ENCODE data around the gene RGS3. TPM values are rescaled to one million over a fixed set of nuclear protein-coding genes. Genes with fewer than 3 reads are reported as not detected.
A peak's percentile ranks its signal among the peaks of the same experiment; 100 is the strongest.

The RGS3 gene
- total and polyA plus RNA-seq, 2 donors (not counting 3 experiments of a cell fraction or from before 2014, with no cell fraction given): 356 to 416 TPM

DNA sequence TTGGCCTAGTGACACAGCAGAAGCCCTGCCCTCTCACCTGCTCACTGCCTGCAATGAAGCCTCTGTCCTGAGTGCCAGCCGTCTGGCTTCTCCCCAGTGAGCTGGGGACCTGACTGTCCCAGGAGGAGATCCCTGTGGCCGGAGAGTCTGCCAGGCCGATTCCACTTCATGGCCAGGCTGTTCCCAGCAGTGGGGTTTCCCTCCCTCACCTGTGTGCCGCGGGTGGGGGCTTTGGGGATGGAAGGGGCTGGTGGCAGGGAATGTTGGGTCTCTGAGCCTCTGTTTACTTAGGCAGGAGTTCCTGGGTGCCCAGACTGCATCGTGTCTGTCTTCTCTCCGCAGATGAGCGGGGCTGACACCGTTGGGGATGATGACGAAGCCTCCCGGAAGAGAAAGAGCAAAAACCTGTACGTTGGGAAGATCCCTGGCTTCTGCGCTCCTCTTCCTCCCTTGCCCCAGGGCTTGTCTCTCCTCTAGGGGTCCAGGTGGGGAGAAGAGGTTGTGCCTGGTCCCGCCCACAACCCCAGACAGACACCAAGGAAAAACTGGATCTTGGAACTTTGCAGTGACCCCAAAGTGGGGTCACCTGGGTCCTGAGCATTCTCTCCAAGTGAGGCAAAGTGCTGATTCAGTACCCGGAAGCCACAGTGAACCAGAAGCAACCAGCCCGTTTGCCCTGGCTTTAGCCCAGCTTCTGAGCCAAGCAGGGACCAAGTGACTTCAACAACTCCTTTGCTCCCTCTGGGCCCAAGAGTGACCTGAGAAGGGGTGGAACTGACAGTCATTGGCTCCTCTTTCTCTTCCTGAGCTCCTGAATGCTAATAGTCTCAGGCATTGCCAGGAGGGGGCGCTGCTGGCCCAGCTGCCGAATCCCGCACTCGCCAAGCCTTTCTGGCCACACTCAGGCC lies 127.7 kb downstream of the RGS3 start:
- H3K9me3 ChIP-seq (replicated peaks; ENCODE audit: control insufficient read depth, insufficient read depth, low read length): no peaks in the 10 kb centered on the region
- CTCF ChIA-PET: interaction anchor here (0.5 to 18.1 kb wide), 55 partner anchors 9 to 370 kb away, joined by 3 to 1173 read pairs (median 5); partner anchors contain the start of genes ALAD, C9orf43, CDC26 and FKBP15
- intact Hi-C loops (cut with micrococcal nuclease) (loop anchor here (1.0 to 2.0 kb wide), 2 partner anchors 64 to 316 kb away; partner anchors contain the start of genes CDC26 and PRPF4), dilution Hi-C loops (cut with MboI; ENCODE audit: extremely low pct_ligation_motif_present, low sequenced_read_pairs) (loop anchor here (10.0 kb wide), 1 partner anchor 64 kb away; no protein-coding TSS in a partner anchor)
- no peaks in the 10 kb centered on the region for H3K27me3 ChIP-seq (ENCODE audit: control insufficient read depth in 2 of 2, insufficient read depth in 2 of 2, low read length in 2 of 2)
- peaks cover 12 to 15% of the 10 kb centered on the region in 2 experiments for H3K36me3 ChIP-seq (ENCODE audit: control insufficient read depth in 2 of 2, extremely low read depth in 1 of 2, insufficient read depth in 2 of 2, low read length in 2 of 2)
- H3K4me2 ChIP-seq (ENCODE audit: insufficient read depth, low read length): no peak overlapping the region
- no peak overlapping the region for H3K9ac ChIP-seq (replicated peaks; ENCODE audit: extremely low read depth, insufficient read depth, low read length)
- BruUV-seq (replicated peaks): no TSS peak
- no peak overlapping the region for H2AFZ ChIP-seq (ENCODE audit: low read depth, low read length)
- no peaks in the 10 kb centered on the region for H4K20me1 ChIP-seq (replicated peaks; ENCODE audit: control insufficient read depth, extremely low read depth, insufficient read depth, low read length)
- POLR2A ChIA-PET: interaction anchor here (1.0 to 1.5 kb wide), 5 partner anchors 9 to 67 kb away, joined by 3 to 11 read pairs (median 4); no protein-coding TSS in a partner anchor
- H3K4me3 ChIP-seq (replicated peaks in 1 of 3; ENCODE audit: insufficient read depth in 1 of 3, low read depth in 1 of 3, low read length in 3 of 3): no peak overlapping the region
- peak overlapping the region; percentile 51 for H3K27ac ChIP-seq (ENCODE audit: insufficient read depth, low read depth, low read length)
- peaks cover 68% of the 10 kb centered on the region for H3K4me1 ChIP-seq (ENCODE audit: control insufficient read depth, extremely low read depth, insufficient read depth, low read length)
- H3K9me1 ChIP-seq (replicated peaks; ENCODE audit: control insufficient read depth, extremely low read depth, insufficient read depth, low read length): no peaks in the 10 kb centered on the region
- no peak for TF ChIP-seq POLR2AphosphoS5 (IDR thresholded peaks at IDR 0.05; ENCODE audit: insufficient read depth, low read depth, low read length)
- TF ChIP-seq EZH2 (IDR thresholded peaks at IDR 0.05; ENCODE audit: borderline replicate concordance, low read depth, low read length, severe bottlenecking): no peak
- TF ChIP-seq, protein P1, sequence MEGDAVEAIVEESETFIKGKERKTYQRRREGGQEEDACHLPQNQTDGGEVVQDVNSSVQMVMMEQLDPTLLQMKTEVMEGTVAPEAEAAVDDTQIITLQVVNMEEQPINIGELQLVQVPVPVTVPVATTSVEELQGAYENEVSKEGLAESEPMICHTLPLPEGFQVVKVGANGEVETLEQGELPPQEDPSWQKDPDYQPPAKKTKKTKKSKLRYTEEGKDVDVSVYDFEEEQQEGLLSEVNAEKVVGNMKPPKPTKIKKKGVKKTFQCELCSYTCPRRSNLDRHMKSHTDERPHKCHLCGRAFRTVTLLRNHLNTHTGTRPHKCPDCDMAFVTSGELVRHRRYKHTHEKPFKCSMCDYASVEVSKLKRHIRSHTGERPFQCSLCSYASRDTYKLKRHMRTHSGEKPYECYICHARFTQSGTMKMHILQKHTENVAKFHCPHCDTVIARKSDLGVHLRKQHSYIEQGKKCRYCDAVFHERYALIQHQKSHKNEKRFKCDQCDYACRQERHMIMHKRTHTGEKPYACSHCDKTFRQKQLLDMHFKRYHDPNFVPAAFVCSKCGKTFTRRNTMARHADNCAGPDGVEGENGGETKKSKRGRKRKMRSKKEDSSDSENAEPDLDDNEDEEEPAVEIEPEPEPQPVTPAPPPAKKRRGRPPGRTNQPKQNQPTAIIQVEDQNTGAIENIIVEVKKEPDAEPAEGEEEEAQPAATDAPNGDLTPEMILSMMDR (IDR thresholded peaks at IDR 0.05; ENCODE audit: extremely low read depth in 1 of 2, insufficient read depth in 1 of 2, low read depth in 1 of 2, low read length in 2 of 2): peak; percentile 90 to 91
- TF ChIP-seq MYC (IDR thresholded peaks at IDR 0.05; ENCODE audit: low read depth, low read length): no peak
- DNase-seq (ENCODE audit: low read depth, low spot score) (peak; percentile 79), FAIRE-seq (peak; percentile 92)
- peaks cover 30% of the 10 kb centered on the region for H3K79me2 ChIP-seq (ENCODE audit: control insufficient read depth, insufficient read depth, low read length)
